Kidney epithelial cell (primary cell): ENCODE data around the gene BMP5. TPM values are rescaled to one million over a fixed set of nuclear protein-coding genes. Genes with fewer than 3 reads are reported as not detected.

Source experiments
- DNase-seq: peaks from one replicate; pipeline ENCODE4 v3.0.0-alpha.2; 2010; ENCODE audit warnings: low read depth
- H3K27me3 ChIP-seq: 2 replicates; pipeline ENCODE4 v1.6.0; 2011; ENCODE audit warnings: low read length; ENCODE audit not compliant: control insufficient read depth, insufficient read depth
- H3K36me3 ChIP-seq: 2 replicates; pipeline ENCODE4 v1.5.1; 2011; ENCODE audit warnings: low read length; ENCODE audit not compliant: control insufficient read depth, insufficient read depth
- H3K4me3 ChIP-seq: 2 replicates; pipeline ENCODE4 v1.5.1; 2011; ENCODE audit warnings: low read depth, mild to moderate bottlenecking, control low read depth, low read length
- total RNA-seq: library from RNA; depleted of rRNA; stranded (reverse); fragments of >200 nt; gene quantifications from 2 replicates; pipeline ENCODE4 v1.2.3, GENCODE V29; 2015
- TF ChIP-seq, protein P1 (sequence below): IDR thresholded peaks from 2 replicates; pipeline ENCODE4 v1.5.1; 2011; ENCODE audit warnings: mild to moderate bottlenecking, moderate library complexity, low read length, control low read depth, inconsistent platforms; ENCODE audit not compliant: insufficient read depth, poor library complexity, severe bottlenecking

Gene BMP5
- total RNA-seq, 1 donor from 2014 or later: not detected

DNA sequence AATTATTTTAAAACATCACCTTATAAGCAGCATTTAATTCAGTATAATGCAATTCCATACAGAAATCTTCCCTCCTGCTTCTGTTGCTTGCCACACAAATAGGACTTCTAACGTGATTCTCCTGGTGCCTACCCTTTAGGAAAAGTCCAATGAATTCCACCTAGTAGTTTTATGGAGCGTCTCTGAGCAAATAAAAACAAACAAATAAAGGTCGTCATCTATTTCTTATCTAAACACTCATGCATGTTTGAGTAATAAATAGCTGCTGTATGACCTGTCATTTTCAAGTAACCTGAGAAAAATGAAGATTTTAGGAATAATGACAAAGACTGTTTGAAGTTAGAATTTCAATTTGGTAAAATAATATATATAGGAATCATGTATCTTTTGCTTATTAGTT, 102.7 kb downstream of the BMP5 start:
- no peaks in the 10 kb centered on the region for H3K27me3 ChIP-seq
- TF ChIP-seq, protein P1, sequence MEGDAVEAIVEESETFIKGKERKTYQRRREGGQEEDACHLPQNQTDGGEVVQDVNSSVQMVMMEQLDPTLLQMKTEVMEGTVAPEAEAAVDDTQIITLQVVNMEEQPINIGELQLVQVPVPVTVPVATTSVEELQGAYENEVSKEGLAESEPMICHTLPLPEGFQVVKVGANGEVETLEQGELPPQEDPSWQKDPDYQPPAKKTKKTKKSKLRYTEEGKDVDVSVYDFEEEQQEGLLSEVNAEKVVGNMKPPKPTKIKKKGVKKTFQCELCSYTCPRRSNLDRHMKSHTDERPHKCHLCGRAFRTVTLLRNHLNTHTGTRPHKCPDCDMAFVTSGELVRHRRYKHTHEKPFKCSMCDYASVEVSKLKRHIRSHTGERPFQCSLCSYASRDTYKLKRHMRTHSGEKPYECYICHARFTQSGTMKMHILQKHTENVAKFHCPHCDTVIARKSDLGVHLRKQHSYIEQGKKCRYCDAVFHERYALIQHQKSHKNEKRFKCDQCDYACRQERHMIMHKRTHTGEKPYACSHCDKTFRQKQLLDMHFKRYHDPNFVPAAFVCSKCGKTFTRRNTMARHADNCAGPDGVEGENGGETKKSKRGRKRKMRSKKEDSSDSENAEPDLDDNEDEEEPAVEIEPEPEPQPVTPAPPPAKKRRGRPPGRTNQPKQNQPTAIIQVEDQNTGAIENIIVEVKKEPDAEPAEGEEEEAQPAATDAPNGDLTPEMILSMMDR: no peak
- no peak for DNase-seq
- no peak overlapping the region for H3K4me3 ChIP-seq
- no peaks in the 10 kb centered on the region for H3K36me3 ChIP-seq

DNA sequence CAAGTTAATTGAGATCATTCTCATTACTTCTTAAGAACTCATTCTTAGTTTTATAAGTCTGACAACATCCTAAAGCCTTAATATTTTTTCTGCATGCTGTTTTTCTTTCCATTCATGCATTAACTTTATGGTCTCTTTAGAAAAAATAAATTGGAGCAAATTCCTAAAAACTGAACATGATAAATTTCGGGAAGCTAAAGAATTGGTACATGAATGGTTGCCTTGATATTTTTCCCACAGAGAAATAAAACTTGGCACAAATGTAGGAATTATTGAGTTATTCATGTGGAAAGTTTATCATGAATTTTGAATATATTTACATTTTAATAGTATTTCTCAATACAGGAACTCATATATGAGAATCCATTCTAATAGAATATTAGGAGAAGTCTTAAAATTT, 115.9 kb downstream of the BMP5 start:
- H3K27me3 ChIP-seq: no peaks in the 10 kb centered on the region
- DNase-seq: no peak
- H3K4me3 ChIP-seq: no peak overlapping the region
- TF ChIP-seq, protein P1: no peak
- no peaks in the 10 kb centered on the region for H3K36me3 ChIP-seq

DNA sequence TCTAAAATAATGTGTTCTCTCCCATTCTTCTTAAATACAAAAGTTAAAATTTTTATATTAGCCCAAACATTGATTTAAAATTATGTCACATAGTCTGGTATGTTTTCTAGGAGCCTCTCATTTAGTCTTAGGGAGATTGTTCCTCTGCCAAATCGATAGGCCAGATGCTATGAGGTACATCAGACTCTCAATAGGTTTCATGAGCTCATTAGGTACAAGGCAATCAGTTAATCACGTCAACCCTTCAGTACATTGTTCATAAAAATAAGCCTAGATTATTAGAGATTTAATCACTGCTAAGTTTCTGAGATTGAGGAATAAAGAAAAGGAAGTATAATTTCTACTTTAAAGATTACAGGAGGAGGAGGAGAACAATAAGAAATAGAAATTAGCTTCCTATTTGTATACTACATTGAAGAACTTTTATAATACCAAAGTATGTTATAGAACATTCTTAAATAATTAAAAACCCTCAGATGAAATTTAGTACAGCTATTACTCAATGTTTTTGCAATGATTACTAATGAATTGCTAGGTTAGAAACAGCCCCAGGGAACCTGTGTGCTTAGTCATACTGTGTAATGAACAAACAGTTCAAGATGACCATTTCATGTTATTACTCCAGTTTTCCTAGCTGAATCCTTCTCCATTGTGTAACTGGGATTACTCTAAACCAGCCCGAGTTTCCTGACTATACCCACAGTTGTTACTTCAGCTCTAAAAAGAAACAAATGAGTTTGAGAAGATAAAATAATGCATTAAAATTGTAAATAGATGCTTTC, 117.0 kb downstream of the BMP5 start:
- Histone ChIP-seq H3K4me3 (no peak overlapping the region), H3K36me3 (no peaks in the 10 kb centered on the region), H3K27me3 (no peaks in the 10 kb centered on the region)
- DNase-seq: peak; percentile 72
- TF ChIP-seq, protein P1: no peak

DNA sequence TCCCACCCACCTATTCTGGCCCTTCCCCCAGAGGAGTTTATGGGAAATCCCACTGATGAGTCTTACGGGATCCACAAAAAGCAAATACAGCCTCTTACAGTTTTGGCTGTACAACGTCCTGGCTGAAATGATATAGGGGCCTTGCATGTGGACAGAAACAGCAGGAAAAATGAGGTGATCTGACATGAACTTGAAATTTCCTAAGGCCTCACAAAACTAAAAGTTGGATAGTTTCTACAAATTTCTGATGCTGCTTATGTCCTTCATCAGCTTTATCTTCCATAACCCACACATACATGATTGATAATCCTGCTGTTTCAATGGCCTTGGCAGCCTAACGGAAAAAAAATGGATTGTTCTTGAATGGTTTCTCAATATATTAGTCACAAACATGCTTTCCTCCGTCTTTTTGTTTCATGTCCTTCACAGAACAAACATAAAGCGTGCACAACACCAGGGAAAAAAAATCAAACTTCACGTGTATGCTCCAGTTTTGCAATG, 118.8 kb downstream of the BMP5 start:
- no peak overlapping the region for H3K4me3 ChIP-seq
- H3K36me3 ChIP-seq: no peaks in the 10 kb centered on the region
- no peak for DNase-seq
- TF ChIP-seq, protein P1: no peak
- H3K27me3 ChIP-seq: no peaks in the 10 kb centered on the region

DNA sequence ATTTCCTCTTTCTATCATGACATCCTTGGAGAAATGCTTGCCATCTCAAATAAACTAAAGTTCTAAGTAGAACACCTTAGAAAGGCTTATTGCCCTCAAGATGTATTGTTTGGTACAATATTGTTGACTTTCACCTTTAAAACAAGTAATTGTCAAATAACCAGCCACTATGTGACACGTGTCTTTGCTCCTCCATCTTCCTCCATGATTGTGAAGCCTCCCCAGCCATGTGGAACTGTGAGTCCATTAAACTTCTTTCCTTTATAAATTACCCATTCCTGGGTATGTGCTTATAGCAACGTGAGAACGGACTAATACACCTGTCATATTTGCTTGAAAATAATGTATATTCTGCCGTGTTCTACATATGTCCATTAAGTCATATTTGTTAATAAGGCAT, 126.5 kb downstream of the BMP5 start:
- DNase-seq: no peak
- Histone ChIP-seq H3K36me3 (no peaks in the 10 kb centered on the region), H3K27me3 (no peaks in the 10 kb centered on the region), H3K4me3 (no peak overlapping the region)
- TF ChIP-seq, protein P1: no peak

DNA sequence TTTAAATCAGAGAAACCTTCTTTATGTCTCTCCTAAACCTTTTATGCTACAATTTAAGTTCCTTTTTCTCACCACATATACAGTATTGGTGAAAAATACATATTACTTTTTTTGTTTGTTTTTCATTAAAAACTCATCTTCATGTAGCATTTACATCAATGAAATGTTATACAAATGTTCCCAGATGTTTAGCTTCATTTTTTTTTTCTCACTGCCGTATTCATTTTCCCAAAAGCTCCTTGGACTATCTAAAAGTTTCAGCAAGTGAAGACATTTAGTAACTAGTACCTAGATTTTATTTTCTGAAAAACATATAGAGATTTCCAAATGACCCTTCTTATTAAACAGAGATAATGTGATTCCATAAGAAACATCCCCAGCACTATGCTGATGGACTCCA, 128.9 kb downstream of the BMP5 start:
- DNase-seq: no peak
- Histone ChIP-seq H3K27me3 (no peaks in the 10 kb centered on the region), H3K36me3 (no peaks in the 10 kb centered on the region), H3K4me3 (no peak overlapping the region)
- TF ChIP-seq, protein P1: no peak
